ENCODE results near the gene PC.

GRCh38 chr11:66885950-66886440 is 72.2 kb downstream of the PC start:
- TF ChIP-seq ARNTL (CRISPR knock-in tag; IDR thresholded peaks at IDR 0.05; ENCODE audit: borderline replicate concordance, low read depth) (no peak), CSRNP3 (CRISPR knock-in tag; IDR thresholded peaks at IDR 0.05) (no peak), POU6F1 (CRISPR knock-in tag; IDR thresholded peaks at IDR 0.05; ENCODE audit: borderline replicate concordance, low read depth) (no peak), GLIS3 (CRISPR knock-in tag; IDR thresholded peaks at IDR 0.05) (no peak), PATZ1 (CRISPR knock-in tag; IDR thresholded peaks at IDR 0.05; ENCODE audit: borderline replicate concordance) (no peak), RARB (CRISPR knock-in tag; IDR thresholded peaks at IDR 0.05) (no peak), ZNF8 (CRISPR knock-in tag; IDR thresholded peaks at IDR 0.05) (no peak), ZNF70 (CRISPR knock-in tag; IDR thresholded peaks at IDR 0.05) (no peak), CSDC2 (CRISPR knock-in tag; IDR thresholded peaks at IDR 0.05) (no peak), TSHZ2 (CRISPR knock-in tag; IDR thresholded peaks at IDR 0.05) (no peak), ZFP3 (CRISPR knock-in tag; IDR thresholded peaks at IDR 0.05) (no peak), SNAI2 (CRISPR knock-in tag; IDR thresholded peaks at IDR 0.05) (no peak)
